ENCODE data around the gene TIAM2.

DNA sequence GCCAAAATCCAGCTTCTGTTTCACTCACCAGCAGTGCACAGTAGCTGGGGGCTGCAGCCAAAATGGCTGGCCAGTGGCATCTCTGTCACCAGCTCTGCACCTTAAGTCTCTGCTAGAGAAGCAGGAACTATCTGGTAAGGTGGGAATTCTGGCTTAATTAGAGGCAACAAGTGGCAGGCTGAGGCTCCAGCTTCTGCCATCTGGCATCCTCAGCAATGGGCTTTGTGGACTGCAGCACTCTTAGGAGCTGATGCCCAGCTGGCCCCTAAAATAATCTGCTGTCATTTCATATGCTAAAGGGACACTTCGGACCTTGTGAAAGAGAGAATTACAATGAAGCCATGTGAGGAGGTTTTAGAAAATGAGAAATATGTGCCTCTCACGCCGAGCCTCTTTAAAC, 264.1 kb downstream of the TIAM2 start:
- TF ChIP-seq POLR2A (IDR thresholded peaks at IDR 0.05; ENCODE audit: low read depth, low read length), result no peak
- TF ChIP-seq POLR2AphosphoS5 (IDR thresholded peaks at IDR 0.05; ENCODE audit: low read depth, low read length), result no peak
- TF ChIP-seq TAF1 (IDR thresholded peaks at IDR 0.05; ENCODE audit: borderline replicate concordance, low read depth, low read length), result no peak

Measured in GM12892 (cell line).